Stomach (tissue), 9 donors: Measurements from ENCODE around the gene PFN2. TPM values are rescaled to one million over a fixed set of nuclear protein-coding genes. Genes with fewer than 3 reads are reported as not detected.
"Not testable (repeated sequence)": the region's sequence is repeated elsewhere in the genome, so short reads cannot be mapped to it uniquely, and the experiment has no call there.

Experiments used
- DNase-seq, 2 donors: peaks; one replicate each; pipeline versions ENCODE4 v3.0.0 to v3.0.0-alpha.2; 2013 to 2019
- H3K27ac ChIP-seq, 5 donors: fragments of 200-600 bp in 4 of 5; sonication (generic) in 4 of 5; one replicate each; pipeline ENCODE4 v1.5.1; 2013 to 2019; ENCODE audit warnings: mild to moderate bottlenecking in 1 of 5, moderate library complexity in 1 of 5
- H3K27me3 ChIP-seq, 3 donors: fragments of 200-600 bp; sonication (generic); one replicate each; pipeline ENCODE4 v1.5.1; 2017 to 2019; ENCODE audit warnings: mixed run types in 1 of 3
- H3K36me3 ChIP-seq, 4 donors: fragments of 200-600 bp; sonication (generic); 1 replicate in 3 of 4; 2 replicates in 1 of 4; pipeline ENCODE4 v1.5.1; 2016 to 2019
- H3K4me1 ChIP-seq, 4 donors: fragments of 200-600 bp; sonication (generic); one replicate each; pipeline ENCODE4 v1.5.1; 2016 to 2019
- H3K4me3 ChIP-seq, 4 donors: fragments of 200-600 bp; sonication (generic) in 3 of 4; one replicate each; pipeline ENCODE4 v1.5.1; 2016 to 2019; ENCODE audit warnings: mild to moderate bottlenecking in 1 of 4
- H3K9me3 ChIP-seq, 4 donors: fragments of 200-600 bp; sonication (generic); one replicate each; pipeline ENCODE4 v1.5.1; 2016 to 2019
- CTCF ChIP-seq, 7 experiments: fragments of 450-650 bp in 4 of 7; fragments of 200-600 bp in 3 of 7; sonication (generic) in 3 of 7; IDR thresholded peaks; one replicate each; pipeline ENCODE4 v1.5.1; 2016 to 2019; ENCODE audit warnings: antibody characterized with exemption in 7 of 7, control low read depth in 2 of 7, mild to moderate bottlenecking in 1 of 7
- EP300 ChIP-seq: sonication (generic); formaldehyde crosslinking; IDR thresholded peaks from one replicate; pipeline ENCODE4 v1.6.1; 2017; ENCODE audit warnings: antibody characterized with exemption
- POLR2A ChIP-seq, 4 donors: fragments of 450-650 bp; IDR thresholded peaks; one replicate each; pipeline ENCODE4 v1.6.1; 2016; ENCODE audit warnings: antibody characterized with exemption in 4 of 4, control low read depth in 2 of 4, mild to moderate bottlenecking in 1 of 4, moderate library complexity in 1 of 4
- POLR2AphosphoS5 ChIP-seq, 3 donors: sonication (generic); formaldehyde crosslinking; IDR thresholded peaks; one replicate each; pipeline ENCODE4 v1.6.1; 2016; ENCODE audit warnings: antibody characterized with exemption in 3 of 3
- WGBS, 5 donors: extraction: QIAGEN DNeasy Blood & Tissue Kit in 3 of 5; methylation state at CpG; one replicate each; pipeline versions ENCODE4 v1.1.5 to v1.1.7; 2013 to 2018; 5-methylcytosine and 5-hydroxymethylcytosine counted together
- intact Hi-C: fragments of 100-400 bp; cut with DNase I; formaldehyde crosslinking; loops from one replicate; pipeline ENCODE4 v1.15.1; 2023; ENCODE audit warnings: low total_unique reads
- polyA plus RNA-seq, 3 donors: library from polyadenylated mRNA; stranded (reverse); fragments of 200-250 nt; gene quantifications; one replicate each; pipeline ENCODE4 v1.2.3, GENCODE V29; 2013
- total RNA-seq, 5 donors: library from RNA; depleted of rRNA; stranded (reverse); fragments of >200 nt; gene quantifications; one replicate each; pipeline versions ENCODE4 v1.1.0 to v1.2.3, GENCODE V29; 2014 to 2016
- donor health status: healthy with polysubstance abuse.
- donor health status: Bipolar disorder and iron deficiency.
- donor health status: healthy.

The PFN2 gene
- total and polyA plus RNA-seq, 8 donors = 1.2 to 130 (median 38.4) TPM

- H3K4me1 ChIP-seq = peaks cover 0 to 13% (median 4%) of the 10 kb centered on the region in 4 donors
- H3K9me3 ChIP-seq = peaks cover 0 to 3% (median 0%) of the 10 kb centered on the region in 4 donors
- no peak overlapping the region for H3K4me3 ChIP-seq
- no peak for DNase-seq
- WGBS, 5 donors = 89 to 100% (median 96%) methylated on average over 1 of the region's 1 CpG
- no peak overlapping the region for H3K27ac ChIP-seq
- peaks cover 0 to 11% (median 8%) of the 10 kb centered on the region in 4 donors for H3K36me3 ChIP-seq
- no peaks in the 10 kb centered on the region for H3K27me3 ChIP-seq
- intact Hi-C loops = no loop called here
- TF ChIP-seq EP300 = no peak
- TF ChIP-seq CTCF (IDR thresholded peaks at IDR 0.05) = no peak
- TF ChIP-seq POLR2A (IDR thresholded peaks at IDR 0.05) = no peak
- no peak for TF ChIP-seq POLR2AphosphoS5 (IDR thresholded peaks at IDR 0.05)
These were observed 28.7 kb downstream of the PFN2 start for GRCh38 chr3:149941946-149942345.

- no peak for DNase-seq
- WGBS, 5 donors = 94 to 99% (median 96%) methylated on average over 2 of the region's 2 CpGs
- peaks cover 0 to 15% (median 6%) of the 10 kb centered on the region in 4 donors for H3K4me1 ChIP-seq
- no peak overlapping the region for H3K27ac ChIP-seq
- H3K9me3 ChIP-seq = peaks cover 0 to 3% (median 0%) of the 10 kb centered on the region in 4 donors
- peaks cover 0 to 11% (median 8%) of the 10 kb centered on the region in 4 donors for H3K36me3 ChIP-seq
- intact Hi-C loops = no loop called here
- no peak for TF ChIP-seq EP300
- no peak for TF ChIP-seq CTCF (IDR thresholded peaks at IDR 0.05)
- TF ChIP-seq POLR2A (IDR thresholded peaks at IDR 0.05) = no peak
- no peak for TF ChIP-seq POLR2AphosphoS5 (IDR thresholded peaks at IDR 0.05)
- H3K27me3 ChIP-seq = no peaks in the 10 kb centered on the region
- no peak overlapping the region for H3K4me3 ChIP-seq
These were observed 29.5 kb downstream of the PFN2 start for GRCh38 chr3:149941186-149941585.

GRCh38 chr3:149938392-149939055 is 32.2 kb downstream of the PFN2 start:
- intact Hi-C loops, H3K9me3 ChIP-seq, H3K4me3 ChIP-seq, H3K27ac ChIP-seq, H3K27me3 ChIP-seq, DNase-seq: not testable (repeated sequence)
- WGBS, 5 donors = 87 to 97% (median 91%) methylated on average over 3 of the region's 3 CpGs
- peaks cover 0 to 21% (median 9%) of the 10 kb centered on the region in 4 donors for H3K4me1 ChIP-seq
- H3K36me3 ChIP-seq = peaks cover 0 to 11% (median 5%) of the 10 kb centered on the region in 4 donors

- H3K4me1 ChIP-seq = peaks cover 0 to 21% (median 9%) of the 10 kb centered on the region in 4 donors
- no peak overlapping the region for H3K4me3 ChIP-seq
- TF ChIP-seq CTCF (IDR thresholded peaks at IDR 0.05) = peak in 5 of 7 experiments; percentile 36 to 64 (median 57)
- TF ChIP-seq POLR2A (IDR thresholded peaks at IDR 0.05) = no peak
- peaks cover 0 to 16% (median 8%) of the 10 kb centered on the region in 4 donors for H3K36me3 ChIP-seq
- WGBS, 5 donors = 29 to 40% (median 35%) methylated on average over 7 of the region's 7 CpGs
- no peak overlapping the region for H3K27ac ChIP-seq
- DNase-seq = peak; percentile 52 to 68
- H3K27me3 ChIP-seq = no peaks in the 10 kb centered on the region
- intact Hi-C loops = no loop called here
- H3K9me3 ChIP-seq = no peaks in the 10 kb centered on the region
These were observed 33.9 kb downstream of the PFN2 start for GRCh38 chr3:149936812-149937230.

GRCh38 chr3:149934524-149934923 is 36.2 kb downstream of the PFN2 start:
- no peak for DNase-seq
- intact Hi-C loops = no loop called here
- Histone ChIP-seq H3K36me3 (peaks cover 0 to 11% (median 7%) of the 10 kb centered on the region in 4 donors), H3K27ac (no peak overlapping the region), H3K4me1 (peaks cover 0 to 20% (median 7%) of the 10 kb centered on the region in 4 donors), H3K27me3 (no peaks in the 10 kb centered on the region), H3K4me3 (no peak overlapping the region), H3K9me3 (no peaks in the 10 kb centered on the region)
- no peak for TF ChIP-seq CTCF (IDR thresholded peaks at IDR 0.05)
